ENCODE data around the gene IL24. TPM values are rescaled to one million over a fixed set of nuclear protein-coding genes. Genes with fewer than 3 reads are reported as not detected.

The IL24 gene
- total RNA-seq, 5 donors from 2014 or later (not counting 1 experiment from before 2014, with no cell fraction given) = 0.18 to 0.22 TPM; not detected in 3

GRCh38 chr1:206883160-206883559 lies 14.1 kb upstream of the IL24 start:
- ChIA-PET POLR2A (interaction anchor here in 1 of 2 donors (0.6 kb wide), 1 partner anchor 69 kb away, joined by 3 read pairs; no protein-coding TSS in a partner anchor), CTCF (interaction anchor here (0.6 to 1.0 kb wide), 3 partner anchors 10 to 29 kb away, joined by 3 to 4 read pairs (median 4); no protein-coding TSS in a partner anchor)
- WGBS (ENCODE audit: insufficient coverage) = 88% methylated on average over 1 of the region's 1 CpG
- Histone ChIP-seq H3K27ac (ENCODE audit: low read length) (no peak overlapping the region), H3K4me1 (ENCODE audit: control insufficient read depth in 1 of 2, extremely low read depth in 1 of 2, insufficient read depth in 2 of 2, low read length in 2 of 2) (no peaks in the 10 kb centered on the region), H3K4me3 (ENCODE audit: control insufficient read depth in 1 of 2, extremely low read depth in 1 of 2, low read length in 1 of 2) (no peak overlapping the region), H3K27me3 (replicated peaks in 1 of 2; ENCODE audit: control insufficient read depth in 2 of 2, extremely low read depth in 1 of 2, insufficient read depth in 2 of 2, low read length in 1 of 2) (no peaks in the 10 kb centered on the region), H3K36me3 (ENCODE audit: control insufficient read depth in 2 of 2, extremely low read depth in 1 of 2, insufficient read depth in 1 of 2, low read length in 1 of 2) (no peaks in the 10 kb centered on the region), H3K9me3 (peaks cover 5% of the 10 kb centered on the region)
- DNase-seq (no peak), ATAC-seq (replicated peaks in 1 of 4) (no peak)
- Mint-ChIP-seq H3K4me3 (no peak overlapping the region), H3K27me3 (peaks cover 0 to 1% of the 10 kb centered on the region in 2 donors), H3K36me3 (peaks cover 7% of the 10 kb centered on the region), H3K4me1 (peaks cover 0 to under 1% (median under 1%) of the 10 kb centered on the region in 3 donors), H3K27ac (no peak overlapping the region), H3K9me3 (peaks cover 8 to 12% (median 11%) of the 10 kb centered on the region in 3 donors)

GRCh38 chr1:206883876-206884275 lies 13.4 kb upstream of the IL24 start:
- CTCF ChIA-PET = interaction anchor here (0.6 to 1.3 kb wide), 7 partner anchors 9 to 150 kb away, joined by 3 to 4 read pairs (median 3); no protein-coding TSS in a partner anchor
- DNase-seq (no peak), ATAC-seq (replicated peaks in 1 of 4) (no peak)
- Mint-ChIP-seq H3K27me3 (peaks cover 0 to 1% of the 10 kb centered on the region in 2 donors), H3K4me1 (peaks cover 0 to 3% (median 2%) of the 10 kb centered on the region in 3 donors), H3K36me3 (peaks cover 4% of the 10 kb centered on the region), H3K9me3 (peaks cover 4 to 6% (median 6%) of the 10 kb centered on the region in 3 donors), H3K4me3 (no peak overlapping the region), H3K27ac (no peak overlapping the region)
- Histone ChIP-seq H3K4me1 (ENCODE audit: control insufficient read depth in 1 of 2, extremely low read depth in 1 of 2, insufficient read depth in 2 of 2, low read length in 2 of 2) (no peaks in the 10 kb centered on the region), H3K9me3 (no peaks in the 10 kb centered on the region), H3K27me3 (replicated peaks in 1 of 2; ENCODE audit: control insufficient read depth in 2 of 2, extremely low read depth in 1 of 2, insufficient read depth in 2 of 2, low read length in 1 of 2) (no peaks in the 10 kb centered on the region), H3K27ac (ENCODE audit: low read length) (no peak overlapping the region), H3K36me3 (ENCODE audit: control insufficient read depth in 2 of 2, extremely low read depth in 1 of 2, insufficient read depth in 1 of 2, low read length in 1 of 2) (no peaks in the 10 kb centered on the region), H3K4me3 (ENCODE audit: control insufficient read depth in 1 of 2, extremely low read depth in 1 of 2, low read length in 1 of 2) (no peak overlapping the region)
- POLR2A ChIA-PET = interaction anchor here in 1 of 2 donors (0.6 kb wide), 1 partner anchor 70 kb away, joined by 3 read pairs; no protein-coding TSS in a partner anchor
- WGBS (ENCODE audit: insufficient coverage) = no CpG with 5 or more reads among the region's 2 CpGs

- H3K9me3 Mint-ChIP-seq = no peaks in the 10 kb centered on the region
- H3K36me3 Mint-ChIP-seq = no peaks in the 10 kb centered on the region
- Histone ChIP-seq H3K4me1 (ENCODE audit: control insufficient read depth in 1 of 2, extremely low read depth in 1 of 2, insufficient read depth in 2 of 2, low read length in 2 of 2) (peaks cover under 1 to 6% of the 10 kb centered on the region in 2 experiments), H3K36me3 (ENCODE audit: control insufficient read depth in 2 of 2, extremely low read depth in 1 of 2, insufficient read depth in 1 of 2, low read length in 1 of 2) (no peaks in the 10 kb centered on the region), H3K9me3 (no peaks in the 10 kb centered on the region), H3K27me3 (replicated peaks in 1 of 2; ENCODE audit: control insufficient read depth in 2 of 2, extremely low read depth in 1 of 2, insufficient read depth in 2 of 2, low read length in 1 of 2) (no peaks in the 10 kb centered on the region), H3K4me3 (ENCODE audit: control insufficient read depth in 1 of 2, extremely low read depth in 1 of 2, low read length in 1 of 2) (no peak overlapping the region), H3K27ac (ENCODE audit: low read length) (no peak overlapping the region)
- no peak for ATAC-seq (replicated peaks in 1 of 4)
- CTCF ChIA-PET = interaction anchor here in 1 of 2 donors (0.7 to 1.0 kb wide), 2 partner anchors 23 to 113 kb away, joined by 3 to 5 read pairs; no protein-coding TSS in a partner anchor
- H3K4me1 Mint-ChIP-seq = peaks cover 9 to 15% (median 13%) of the 10 kb centered on the region in 3 donors
- WGBS (ENCODE audit: insufficient coverage) = 100% methylated on average over 1 of the region's 3 CpGs
- H3K4me3 Mint-ChIP-seq = no peak overlapping the region
- POLR2A ChIA-PET = no interaction called here
- H3K27me3 Mint-ChIP-seq = peaks cover 0 to 1% of the 10 kb centered on the region in 2 donors
- DNase-seq = no peak
- H3K27ac Mint-ChIP-seq = no peak overlapping the region
These were observed 11.7 kb upstream of the IL24 start for GRCh38 chr1:206885341-206886060.

GRCh38 chr1:206886831-206887230 lies 10.4 kb upstream of the IL24 start:
- Mint-ChIP-seq H3K4me1 (peaks cover 22 to 25% (median 24%) of the 10 kb centered on the region in 3 donors), H3K36me3 (peaks cover 5% of the 10 kb centered on the region), H3K4me3 (no peak overlapping the region), H3K27me3 (peaks cover 0 to 1% of the 10 kb centered on the region in 2 donors), H3K27ac (no peak overlapping the region), H3K9me3 (no peaks in the 10 kb centered on the region)
- H3K27me3 ChIP-seq (replicated peaks in 1 of 2; ENCODE audit: control insufficient read depth in 2 of 2, extremely low read depth in 1 of 2, insufficient read depth in 2 of 2, low read length in 1 of 2) = peaks cover 0 to 1% of the 10 kb centered on the region in 2 experiments
- WGBS (ENCODE audit: insufficient coverage) = 100% methylated on average over 1 of the region's 1 CpG
- no peak for DNase-seq
- H3K4me1 ChIP-seq (ENCODE audit: control insufficient read depth in 1 of 2, extremely low read depth in 1 of 2, insufficient read depth in 2 of 2, low read length in 2 of 2) = peaks cover 4 to 8% of the 10 kb centered on the region in 2 experiments
- H3K4me3 ChIP-seq (ENCODE audit: control insufficient read depth in 1 of 2, extremely low read depth in 1 of 2, low read length in 1 of 2) = no peak overlapping the region
- no peaks in the 10 kb centered on the region for H3K9me3 ChIP-seq
- ChIA-PET CTCF (no interaction called here), POLR2A (interaction anchor here in 1 of 2 donors (1.0 kb wide), 1 partner anchor 151 kb away, joined by 3 read pairs; no protein-coding TSS in a partner anchor)
- H3K27ac ChIP-seq (ENCODE audit: low read length) = no peak overlapping the region
- no peak for ATAC-seq (replicated peaks in 1 of 4)
- no peaks in the 10 kb centered on the region for H3K36me3 ChIP-seq (ENCODE audit: control insufficient read depth in 2 of 2, extremely low read depth in 1 of 2, insufficient read depth in 1 of 2, low read length in 1 of 2)

- no peak for ATAC-seq (replicated peaks in 1 of 4)
- no peak overlapping the region for H3K4me3 ChIP-seq (ENCODE audit: control insufficient read depth in 1 of 2, extremely low read depth in 1 of 2, low read length in 1 of 2)
- peaks cover 4 to 8% of the 10 kb centered on the region in 2 experiments for H3K4me1 ChIP-seq (ENCODE audit: control insufficient read depth in 1 of 2, extremely low read depth in 1 of 2, insufficient read depth in 2 of 2, low read length in 2 of 2)
- no peaks in the 10 kb centered on the region for H3K9me3 ChIP-seq
- Mint-ChIP-seq H3K4me3 (no peak overlapping the region), H3K27me3 (peaks cover 0 to 1% of the 10 kb centered on the region in 2 donors), H3K27ac (no peak overlapping the region), H3K9me3 (no peaks in the 10 kb centered on the region), H3K4me1 (peaks cover 23 to 26% (median 24%) of the 10 kb centered on the region in 3 donors), H3K36me3 (peaks cover 5% of the 10 kb centered on the region)
- no peak overlapping the region for H3K27ac ChIP-seq (ENCODE audit: low read length)
- DNase-seq = no peak
- 100% methylated on average over 1 of the region's 4 CpGs for WGBS (ENCODE audit: insufficient coverage)
- H3K27me3 ChIP-seq (replicated peaks in 1 of 2; ENCODE audit: control insufficient read depth in 2 of 2, extremely low read depth in 1 of 2, insufficient read depth in 2 of 2, low read length in 1 of 2) = peaks cover 0 to 2% of the 10 kb centered on the region in 2 experiments
- CTCF ChIA-PET = interaction anchor here in 1 of 2 donors (1.1 kb wide), 1 partner anchor 71 kb away, joined by 3 read pairs; no protein-coding TSS in a partner anchor
- no peaks in the 10 kb centered on the region for H3K36me3 ChIP-seq (ENCODE audit: control insufficient read depth in 2 of 2, extremely low read depth in 1 of 2, insufficient read depth in 1 of 2, low read length in 1 of 2)
- POLR2A ChIA-PET = interaction anchor here in 1 of 2 donors (1.0 kb wide), 1 partner anchor 85 kb away, joined by 4 read pairs; no protein-coding TSS in a partner anchor
These were observed 9.5 kb upstream of the IL24 start for GRCh38 chr1:206887701-206888100.
